GM12801 (cell line): Measurements from ENCODE around the gene COLEC11.

Source experiments
- CTCF ChIP-seq: IDR thresholded peaks from one replicate; pipeline ENCODE4 v1.5.1; 2011; ENCODE audit warnings: control low read depth; ENCODE audit not compliant: insufficient read length; ENCODE audit errors: extremely low read depth

Gene COLEC11

DNA sequence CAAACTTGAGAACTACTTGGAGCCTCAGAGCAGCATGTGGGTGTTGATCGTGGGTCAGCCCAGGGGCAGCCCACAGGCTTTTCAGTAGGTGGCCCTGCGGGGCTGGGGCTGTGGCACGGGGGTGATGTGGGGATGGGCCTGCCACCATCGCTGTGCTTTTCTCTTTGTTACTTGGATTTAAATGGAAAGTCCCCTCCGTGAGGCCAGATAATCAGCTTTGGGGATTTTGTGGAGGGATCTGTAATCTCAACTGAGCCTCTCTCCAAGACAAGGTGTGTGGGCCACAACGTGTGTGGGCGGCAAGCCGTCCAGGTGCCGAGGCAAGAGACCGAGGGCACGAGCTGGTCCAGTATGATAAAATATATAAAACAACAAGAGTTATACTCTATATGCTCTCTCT, 16.7 kb downstream of the COLEC11 start:
- TF ChIP-seq CTCF = no peak

DNA sequence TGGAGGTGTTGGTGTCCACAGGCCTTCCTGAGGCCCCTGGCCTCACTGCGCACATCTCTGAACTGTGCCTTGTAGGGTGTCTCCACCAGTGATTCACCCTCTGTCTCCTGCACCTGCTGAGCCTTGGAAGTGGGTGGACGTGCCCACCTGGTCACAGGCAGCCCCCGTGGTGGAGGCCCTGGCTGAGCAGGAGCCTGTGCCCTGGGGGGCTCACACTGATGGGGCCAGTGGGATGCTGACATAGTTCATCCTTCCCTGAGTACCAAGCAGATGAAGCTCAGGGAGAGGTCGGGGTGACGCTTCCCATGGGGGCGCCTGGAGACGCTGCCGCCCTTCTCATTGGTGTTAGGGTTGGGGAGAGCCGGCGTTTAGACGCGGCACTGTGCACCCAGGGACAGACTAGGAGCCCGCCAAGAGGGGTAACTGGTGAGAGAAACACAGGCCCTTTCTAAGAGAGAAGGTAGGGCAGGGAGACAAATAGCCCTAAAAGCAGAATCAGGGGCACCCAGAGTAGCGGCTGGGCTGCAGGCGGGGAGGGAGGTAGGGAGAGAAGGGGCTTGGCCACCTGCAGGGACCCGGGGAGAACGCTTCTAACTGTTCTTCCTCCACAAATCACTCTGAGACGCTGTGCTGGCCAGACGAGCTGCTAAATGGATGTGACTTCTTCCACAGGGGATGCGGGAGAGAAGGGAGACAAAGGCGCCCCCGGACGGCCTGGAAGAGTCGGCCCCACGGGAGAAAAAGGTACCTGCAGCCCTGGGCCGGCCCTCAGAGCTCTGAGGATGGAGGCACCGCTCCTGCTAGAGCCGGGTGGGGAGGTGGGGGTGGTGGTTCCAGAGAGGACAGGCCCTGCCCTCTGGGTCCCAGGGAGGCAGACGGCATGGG, 18.0 kb downstream of the COLEC11 start:
- TF ChIP-seq CTCF = no peak

- no peak for TF ChIP-seq CTCF
Measured at GRCh38 chr2:3613524-3613905, 18.6 kb downstream of the COLEC11 start.

GRCh38 chr2:3617198-3617890, 22.4 kb downstream of the COLEC11 start:
- no peak for TF ChIP-seq CTCF

GRCh38 chr2:3618367-3618766, 23.5 kb downstream of the COLEC11 start:
- TF ChIP-seq CTCF = no peak

DNA sequence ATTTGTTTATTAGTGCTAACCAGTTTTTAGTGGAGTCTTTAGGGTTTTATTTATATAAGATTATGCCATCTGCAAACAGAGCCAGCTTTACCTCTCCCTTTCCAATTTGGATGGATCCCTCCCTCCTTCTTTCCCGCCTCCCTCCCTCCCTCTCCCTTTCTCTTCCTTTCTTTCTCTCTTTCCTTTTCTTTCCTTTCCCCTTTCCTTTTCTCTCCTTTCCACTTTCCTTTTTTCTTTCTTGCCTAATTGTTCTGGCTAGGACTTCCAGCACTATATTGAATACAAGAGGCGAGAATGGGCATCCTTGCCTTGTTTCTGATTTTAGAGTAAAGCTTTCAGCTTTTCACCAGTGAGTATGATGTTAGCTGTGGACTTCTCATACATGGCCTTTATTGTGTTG, 24.1 kb downstream of the COLEC11 start:
- TF ChIP-seq CTCF = no peak

GRCh38 chr2:3620834-3621233, 25.9 kb downstream of the COLEC11 start:
- no peak for TF ChIP-seq CTCF
